NCI-H1417 treated with DMSO at 0.1 percent for 48 hours (cell line): ENCODE results near the gene GRIA4.
"Not testable (repeated sequence)": the region's sequence is repeated elsewhere in the genome, so short reads cannot be mapped to it uniquely, and the experiment has no call there.

ENCODE experiments used
- DNase-seq: peaks from one replicate; lab custom pipeline; 2025; lab: John Stamatoyannopoulos, UW

GRIA4 gene

GRCh38 chr11:105929084-105929955 is 319.4 kb downstream of the GRIA4 start:
- DNase-seq, result no peak

DNA sequence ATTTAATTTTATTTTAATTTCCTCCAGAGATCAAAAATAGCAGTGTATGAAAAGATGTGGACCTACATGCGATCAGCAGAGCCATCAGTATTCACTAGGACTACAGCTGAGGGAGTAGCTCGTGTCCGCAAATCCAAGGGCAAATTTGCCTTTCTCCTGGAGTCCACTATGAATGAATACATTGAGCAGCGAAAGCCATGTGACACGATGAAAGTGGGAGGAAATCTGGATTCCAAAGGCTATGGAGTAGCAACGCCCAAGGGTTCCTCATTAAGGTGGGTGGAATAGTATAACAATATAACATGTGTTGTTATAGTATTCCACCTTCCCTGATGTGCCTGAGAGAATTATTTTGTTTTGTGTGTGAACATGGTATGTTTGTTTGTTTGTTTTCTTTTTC is 323.8 kb downstream of the GRIA4 start:
- DNase-seq, result no peak

GRCh38 chr11:105935791-105936190 is 325.9 kb downstream of the GRIA4 start:
- DNase-seq, result no peak

DNA sequence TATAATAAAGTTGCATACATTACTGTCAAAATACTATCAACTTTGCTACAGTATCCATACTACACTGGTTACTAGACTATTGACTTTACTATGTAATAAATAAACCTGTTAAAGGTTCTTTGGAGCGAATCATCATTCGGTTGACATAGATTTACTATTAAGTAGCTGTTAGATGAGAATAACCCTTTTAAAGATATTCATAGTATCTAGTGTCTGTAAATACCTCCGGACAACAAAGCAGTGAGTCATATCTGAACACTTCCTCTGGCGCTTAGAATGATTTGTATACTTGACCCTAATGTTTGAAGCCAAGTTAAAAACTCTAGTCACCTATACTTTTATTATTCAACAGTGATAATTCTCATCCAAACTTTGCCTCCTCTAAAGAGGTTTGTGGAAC is 327.5 kb downstream of the GRIA4 start:
- no peak for DNase-seq

DNA sequence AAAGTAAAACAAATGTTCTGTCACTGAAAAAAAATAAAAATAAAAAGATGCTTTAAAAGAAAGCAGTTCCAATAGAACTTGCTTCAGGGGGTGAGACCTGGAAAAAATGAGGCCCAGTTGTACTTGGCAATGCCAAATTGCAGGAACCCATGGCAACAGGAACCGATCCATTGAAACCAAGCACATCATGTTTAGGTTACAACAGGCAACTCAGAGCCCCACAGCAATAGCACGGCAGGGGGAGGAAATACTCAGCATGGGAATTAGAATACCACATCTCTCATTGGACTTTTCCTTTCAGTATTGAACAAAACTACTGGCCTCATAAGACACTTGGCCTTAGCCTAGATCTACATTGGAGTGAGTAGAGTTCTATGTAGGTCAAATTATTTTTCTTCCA is 327.9 kb downstream of the GRIA4 start:
- DNase-seq, result no peak

DNA sequence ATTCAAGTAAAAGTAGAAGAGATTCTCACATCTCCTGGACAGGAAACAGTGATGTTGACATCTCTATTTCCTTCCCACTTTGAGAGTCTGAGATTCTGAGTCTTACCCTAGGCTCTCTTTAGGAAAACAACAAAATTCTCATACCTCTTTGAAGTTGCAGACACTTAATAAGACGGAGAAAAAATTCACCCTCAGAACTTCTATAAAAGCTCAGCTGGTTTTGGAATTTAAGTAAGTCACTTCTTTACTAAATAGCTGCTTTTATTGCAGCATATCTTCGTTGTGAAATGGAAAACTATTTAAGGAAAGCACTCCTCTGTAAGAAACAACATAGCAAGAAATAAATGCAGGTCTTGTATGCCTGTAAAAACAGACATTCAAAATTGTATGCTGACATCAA is 333.0 kb downstream of the GRIA4 start:
- DNase-seq, result no peak

GRCh38 chr11:105948918-105949590 is 339.2 kb downstream of the GRIA4 start:
- no peak for DNase-seq

- no peak for DNase-seq
Measured at GRCh38 chr11:105953886-105954285, 344.0 kb downstream of the GRIA4 start.

DNA sequence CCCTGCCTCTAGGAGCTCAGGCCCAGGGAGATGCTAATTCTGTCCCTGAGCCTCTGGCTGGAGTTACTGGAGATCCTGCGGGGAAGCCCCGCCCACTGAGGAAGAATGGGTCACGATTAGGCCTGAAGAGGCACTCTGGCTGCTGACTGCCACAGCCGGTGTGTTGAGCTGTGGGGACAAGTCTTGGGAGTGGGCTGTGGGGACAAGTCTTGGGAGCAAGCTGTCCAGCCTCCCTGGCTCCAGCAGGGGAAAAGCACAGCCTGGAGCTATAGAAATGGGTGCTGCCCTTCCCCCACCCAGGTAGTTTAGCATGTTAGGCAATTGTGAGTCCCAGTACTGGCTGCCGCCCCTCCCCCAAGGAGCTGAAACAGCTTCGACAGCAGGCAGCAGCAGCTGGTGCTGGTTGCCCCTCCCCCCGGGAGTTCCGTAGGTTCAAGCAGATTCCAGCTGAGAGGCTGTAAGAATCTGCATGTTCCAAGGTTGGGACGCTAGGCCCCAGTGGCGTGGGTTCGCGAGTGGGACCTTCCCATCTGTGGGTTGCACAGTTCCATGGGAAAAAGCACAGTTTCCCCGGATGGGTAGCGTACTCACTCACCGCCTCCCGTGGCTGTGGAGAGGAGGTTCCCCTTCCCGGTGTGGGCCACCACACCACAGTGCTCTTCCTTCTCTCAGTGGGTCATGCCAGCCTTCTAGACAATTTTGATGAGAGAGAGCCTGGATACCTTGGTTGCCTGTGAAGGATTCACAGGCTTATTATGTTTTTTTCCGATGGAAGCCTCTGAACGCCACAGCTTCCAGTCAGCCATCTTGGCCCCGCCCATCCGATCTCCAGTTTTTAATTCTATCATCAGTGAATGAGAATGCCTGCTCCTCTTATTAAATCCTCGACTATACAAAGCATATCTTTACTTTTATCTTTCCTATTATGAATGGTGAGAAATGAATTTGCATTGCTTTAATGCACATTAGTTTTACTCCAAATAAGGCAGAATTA is 350.7 kb downstream of the GRIA4 start:
- DNase-seq, result no peak

GRCh38 chr11:105968021-105968697 is 358.3 kb downstream of the GRIA4 start:
- no peak for DNase-seq

GRCh38 chr11:105969756-105970155 is 359.9 kb downstream of the GRIA4 start:
- no peak for DNase-seq

GRCh38 chr11:105975128-105975527 is 365.3 kb downstream of the GRIA4 start:
- no peak for DNase-seq

DNA sequence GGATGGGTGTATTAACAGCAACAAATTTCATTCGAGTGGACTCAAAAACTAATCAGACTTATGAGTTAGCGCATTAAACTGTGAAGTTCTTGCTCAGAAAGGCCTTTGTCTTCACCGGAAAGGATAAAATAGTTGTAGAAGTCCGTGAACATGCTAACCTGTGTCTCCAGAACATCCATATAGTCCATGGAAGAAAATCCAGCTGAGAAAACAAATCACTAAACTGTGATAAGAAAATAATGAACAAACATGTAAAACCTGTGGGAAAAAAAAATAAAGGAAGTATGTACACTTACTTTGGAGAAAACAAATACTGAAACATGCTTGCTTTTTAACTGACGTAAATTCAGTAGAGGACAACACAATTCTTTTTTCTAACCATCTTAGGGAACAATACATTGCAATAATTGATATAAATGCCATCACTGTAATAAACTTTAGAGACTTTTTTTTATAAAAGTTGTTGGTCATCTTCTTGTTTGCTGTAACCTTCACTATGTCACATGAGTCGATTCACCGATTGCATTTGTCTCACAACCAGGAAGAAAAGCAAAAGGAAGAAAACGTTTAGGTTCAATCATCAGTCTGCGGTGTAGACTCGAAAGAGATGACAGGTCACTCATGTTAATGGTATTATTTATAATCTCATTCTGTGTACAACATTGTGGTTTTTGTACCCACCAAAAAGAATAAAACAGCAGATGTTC is 370.3 kb downstream of the GRIA4 start:
- DNase-seq, result no peak

GRCh38 chr11:105986554-105986953 is 376.7 kb downstream of the GRIA4 start:
- DNase-seq, result no peak

DNA sequence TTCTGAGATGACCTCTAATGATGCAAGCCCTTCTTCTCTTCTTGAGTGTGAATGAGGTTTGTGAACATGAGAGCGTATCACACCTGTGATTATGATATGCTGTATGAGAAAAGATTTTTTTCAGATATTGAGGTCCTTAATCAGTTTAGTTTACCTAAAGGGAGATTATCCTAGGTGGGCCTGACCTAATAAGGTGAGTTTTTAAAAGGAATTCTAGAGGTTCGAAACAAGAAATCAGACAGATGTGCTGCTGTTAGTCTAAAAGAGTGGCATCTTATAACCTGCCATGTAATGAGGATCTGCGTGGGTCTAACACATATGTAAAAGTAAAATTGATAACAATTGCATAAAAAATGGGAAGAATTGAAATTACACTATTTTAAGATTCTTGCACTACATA is 378.3 kb downstream of the GRIA4 start:
- no peak for DNase-seq

- DNase-seq, result no peak
Measured at GRCh38 chr11:105989124-105989523, 379.3 kb downstream of the GRIA4 start.

DNA sequence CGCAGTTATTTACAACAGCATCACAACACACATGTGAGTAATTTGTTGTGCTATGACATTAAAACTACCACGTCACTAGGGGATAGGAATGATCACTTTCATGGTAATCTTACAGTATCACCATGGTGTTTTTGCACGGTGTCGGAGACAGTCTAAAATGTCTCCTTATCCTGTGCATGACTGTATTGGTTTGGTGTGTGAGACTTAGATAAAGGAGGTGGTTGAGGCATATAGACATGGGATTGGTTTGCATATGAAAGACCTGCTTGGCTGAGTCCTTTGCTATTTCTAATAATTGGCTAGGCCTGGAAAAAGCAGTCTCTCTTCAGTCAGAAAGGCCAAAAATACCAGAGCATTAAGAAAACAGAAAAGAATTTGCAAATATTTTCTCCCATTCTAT is 382.0 kb downstream of the GRIA4 start:
- DNase-seq, result no peak

DNA sequence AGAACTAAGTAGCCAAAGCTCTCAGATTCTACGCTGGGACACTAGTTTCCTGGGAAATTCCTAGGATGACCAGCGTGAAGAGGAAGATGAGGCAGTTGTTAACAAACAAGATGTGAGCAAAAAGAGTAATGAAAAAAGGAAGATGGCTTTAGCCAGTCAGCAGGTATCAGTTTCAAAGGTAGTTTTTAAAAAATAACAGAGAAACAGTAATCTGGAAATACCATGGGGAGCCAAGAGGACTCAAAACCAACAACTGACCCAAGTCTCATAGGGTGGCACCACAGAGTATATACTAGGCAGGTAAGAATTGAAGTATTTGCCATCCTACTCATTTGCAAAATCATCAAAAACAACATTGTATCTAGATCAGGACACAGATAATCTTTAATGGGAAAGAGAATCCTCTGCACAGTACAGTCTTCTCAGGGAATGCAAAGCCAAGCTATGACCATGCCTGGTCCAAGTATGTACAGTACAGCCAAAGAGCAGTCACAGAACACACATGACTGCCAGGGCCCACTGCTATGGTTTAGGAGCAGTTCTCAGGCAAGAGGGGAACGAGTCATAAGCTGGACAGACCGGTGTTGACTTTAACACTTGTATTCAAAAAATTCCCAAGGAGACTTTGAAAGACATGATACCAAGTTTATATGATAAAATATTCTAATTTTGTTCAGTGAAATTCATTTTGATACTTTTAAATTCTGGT is 391.6 kb downstream of the GRIA4 start:
- no peak for DNase-seq

DNA sequence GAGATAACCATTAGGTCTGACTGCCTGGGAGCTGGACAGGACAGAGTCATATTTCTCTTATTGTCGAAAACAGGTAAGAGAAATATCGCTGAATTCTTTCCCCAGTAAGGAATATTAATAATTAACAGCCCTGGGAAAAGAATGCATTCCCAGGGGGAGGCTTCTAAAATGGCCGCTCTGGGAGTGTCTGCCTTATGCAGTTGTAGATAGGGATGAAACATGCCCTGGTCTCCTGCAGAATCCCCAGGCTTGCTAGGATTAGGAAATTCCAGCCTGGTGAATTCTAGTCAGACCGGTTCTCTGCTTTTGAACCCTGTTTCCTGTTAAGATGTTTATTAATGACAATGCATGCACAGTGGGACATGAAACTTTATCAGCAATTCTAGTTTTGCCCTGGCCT is 393.2 kb downstream of the GRIA4 start:
- not testable (repeated sequence) for DNase-seq

DNA sequence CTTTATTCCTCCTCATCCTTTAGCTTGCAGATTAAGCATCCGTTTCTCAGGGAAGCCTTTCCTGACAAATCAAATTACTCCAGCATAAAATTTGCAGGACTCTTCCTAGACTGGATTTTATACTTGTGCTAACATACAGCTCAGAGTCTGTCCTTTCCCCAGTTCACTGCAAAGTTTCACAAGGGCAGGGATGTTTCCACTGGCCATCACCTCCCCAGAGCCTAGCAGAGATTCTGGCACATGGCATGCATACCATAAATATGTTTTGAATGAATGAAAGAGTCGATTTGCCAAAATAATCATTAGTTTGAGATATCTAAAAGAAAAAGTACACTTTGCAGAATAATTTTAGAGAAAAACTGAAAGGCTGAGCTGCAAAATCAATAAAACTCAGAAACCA is 401.6 kb downstream of the GRIA4 start:
- DNase-seq, result no peak
